Left forelimb (tissue), 1 donor: Measurements from ENCODE around the gene KATNB1.
"Not testable (repeated sequence)": the region's sequence is repeated elsewhere in the genome, so short reads cannot be mapped to it uniquely, and the experiment has no call there.

Experiments
- DNase-seq: peaks from one replicate; pipeline ENCODE4 v3.0.0-alpha.2; 2018; ENCODE audit warnings: low spot score

KATNB1 gene

GRCh38 chr16:57700781-57701551 lies 34.6 kb upstream of the KATNB1 start:
- DNase-seq, result no peak

- DNase-seq, result no peak
These were observed 33.7 kb upstream of the KATNB1 start for GRCh38 chr16:57701759-57702371.

- DNase-seq, result no peak
These were observed 32.1 kb upstream of the KATNB1 start for GRCh38 chr16:57703416-57704010.

- no peak for DNase-seq
These were observed 31.3 kb upstream of the KATNB1 start for GRCh38 chr16:57704011-57704904.

- DNase-seq, result no peak
These were observed 30.4 kb upstream of the KATNB1 start for GRCh38 chr16:57704905-57705852.

- no peak for DNase-seq
These were observed 28.9 kb upstream of the KATNB1 start for GRCh38 chr16:57706717-57707116.

GRCh38 chr16:57707331-57707730 lies 28.2 kb upstream of the KATNB1 start:
- no peak for DNase-seq

- no peak for DNase-seq
These were observed 27.4 kb upstream of the KATNB1 start for GRCh38 chr16:57708168-57708567.

- no peak for DNase-seq
These were observed 25.9 kb upstream of the KATNB1 start for GRCh38 chr16:57709663-57710062.

GRCh38 chr16:57711346-57711745 lies 24.2 kb upstream of the KATNB1 start:
- no peak for DNase-seq

- no peak for DNase-seq
These were observed 23.6 kb upstream of the KATNB1 start for GRCh38 chr16:57711993-57712392.

GRCh38 chr16:57712569-57712968 lies 23.0 kb upstream of the KATNB1 start:
- not testable (repeated sequence) for DNase-seq

GRCh38 chr16:57713596-57713995 lies 22.0 kb upstream of the KATNB1 start:
- DNase-seq, result no peak

- no peak for DNase-seq
These were observed 21.5 kb upstream of the KATNB1 start for GRCh38 chr16:57714047-57714446.

GRCh38 chr16:57720142-57720575 lies 15.4 kb upstream of the KATNB1 start:
- DNase-seq, result no peak

GRCh38 chr16:57721356-57722209 lies 14.0 kb upstream of the KATNB1 start:
- DNase-seq, result no peak

GRCh38 chr16:57722210-57722499 lies 13.4 kb upstream of the KATNB1 start:
- no peak for DNase-seq

GRCh38 chr16:57722651-57723050 lies 12.9 kb upstream of the KATNB1 start:
- DNase-seq, result no peak

- DNase-seq, result no peak
These were observed 12.4 kb upstream of the KATNB1 start for GRCh38 chr16:57723170-57723569.

GRCh38 chr16:57724531-57724930 lies 11.0 kb upstream of the KATNB1 start:
- no peak for DNase-seq
